DND-41 (cell line): ENCODE measurements around the gene CTNNA3.

Experiments used
- CTCF ChIP-seq: IDR thresholded peaks from 2 replicates; pipeline ENCODE4 v1.5.1; 2012; ENCODE audit warnings: borderline replicate concordance, low read length, moderate library complexity, mild to moderate bottlenecking; ENCODE audit not compliant: poor library complexity, severe bottlenecking; ENCODE audit errors: extremely low read depth
- EZH2 ChIP-seq: IDR thresholded peaks from 3 replicates; pipeline ENCODE4 v1.6.1; 2012; ENCODE audit warnings: borderline replicate concordance, low read depth, mild to moderate bottlenecking, moderate library complexity, low read length, inconsistent platforms; ENCODE audit not compliant: severe bottlenecking

GRCh38 chr10:66246177-66246576 is 1449.8 kb downstream of the CTNNA3 start:
- TF ChIP-seq CTCF = no peak
- TF ChIP-seq EZH2 = no peak
